GM12891 (cell line): ENCODE measurements around the gene MAMSTR.
"Not testable (repeated sequence)": the region's sequence is repeated elsewhere in the genome, so short reads cannot be mapped to it uniquely, and the experiment has no call there.

Experiments used
- DNase-seq: peaks from one replicate; pipeline ENCODE4 v3.0.0; 2011; ENCODE audit warnings: low spot score; ENCODE audit not compliant: insufficient read length
- FAIRE-seq: peaks from 2 replicates; lab custom pipeline; 2011; peaks lifted over from hg19 to GRCh38; lab: Jason Lieb, UNC
- PAX5 ChIP-seq: IDR thresholded peaks from 2 replicates; pipeline ENCODE4 v1.6.1; 2011; ENCODE audit warnings: low read length, moderate library complexity, mild to moderate bottlenecking; ENCODE audit not compliant: insufficient read depth, severe bottlenecking
- POLR2A ChIP-seq: IDR thresholded peaks from 2 replicates; pipeline ENCODE4 v1.6.1; 2011; ENCODE audit warnings: low read depth, low read length, control low read depth
- POLR2AphosphoS5 ChIP-seq: IDR thresholded peaks from 2 replicates; pipeline ENCODE4 v1.6.1; 2011; ENCODE audit warnings: low read depth, low read length, control low read depth
- POU2F2 ChIP-seq: IDR thresholded peaks from 2 replicates; pipeline ENCODE4 v1.6.1; 2011; ENCODE audit warnings: low read depth, mild to moderate bottlenecking, control low read depth, low read length, moderate library complexity
- SPI1 ChIP-seq: IDR thresholded peaks from 2 replicates; pipeline ENCODE4 v1.6.1; 2011; ENCODE audit warnings: low read depth, low read length, control low read depth
- TAF1 ChIP-seq: IDR thresholded peaks from 2 replicates; pipeline ENCODE4 v1.6.1; 2011; ENCODE audit warnings: low read depth, low read length, control low read depth

MAMSTR gene

GRCh38 chr19:48708471-48708870, 11.1 kb downstream of the MAMSTR start:
- no peak for DNase-seq
- FAIRE-seq = no peak
- TF ChIP-seq TAF1 (no peak), SPI1 (no peak), POLR2A (no peak), POU2F2 (no peak), POLR2AphosphoS5 (no peak), PAX5 (no peak)

GRCh38 chr19:48705431-48705830, 14.1 kb downstream of the MAMSTR start:
- DNase-seq (no peak), FAIRE-seq (no peak)
- TF ChIP-seq POLR2AphosphoS5 (no peak), TAF1 (no peak), PAX5 (no peak), SPI1 (no peak), POLR2A (no peak), POU2F2 (no peak)

GRCh38 chr19:48703316-48703715, 16.2 kb downstream of the MAMSTR start:
- DNase-seq = no peak
- no peak for TF ChIP-seq TAF1
- TF ChIP-seq SPI1 = no peak
- no peak for TF ChIP-seq POLR2AphosphoS5
- TF ChIP-seq POLR2A = no peak
- no peak for TF ChIP-seq PAX5
- no peak for TF ChIP-seq POU2F2
- FAIRE-seq = no peak

GRCh38 chr19:48702701-48703100, 16.8 kb downstream of the MAMSTR start:
- no peak for TF ChIP-seq POU2F2
- TF ChIP-seq SPI1 = no peak
- TF ChIP-seq PAX5 = no peak
- no peak for TF ChIP-seq POLR2AphosphoS5
- FAIRE-seq = no peak
- no peak for DNase-seq

- TF ChIP-seq PAX5 (no peak), TAF1 (no peak), POLR2AphosphoS5 (no peak), SPI1 (no peak), POLR2A (no peak), POU2F2 (no peak)
- DNase-seq = no peak
- no peak for FAIRE-seq
These were observed 21.5 kb downstream of the MAMSTR start for GRCh38 chr19:48698046-48698445.

- DNase-seq (no peak), FAIRE-seq (no peak)
- no peak for TF ChIP-seq SPI1
- no peak for TF ChIP-seq TAF1
- no peak for TF ChIP-seq POLR2A
These were observed 23.0 kb downstream of the MAMSTR start for GRCh38 chr19:48696353-48697010.

- DNase-seq = no peak
- TF ChIP-seq POU2F2 (no peak), PAX5 (no peak), SPI1 (no peak), TAF1 (no peak), POLR2A (no peak), POLR2AphosphoS5 (no peak)
- FAIRE-seq = no peak
These were observed 23.7 kb downstream of the MAMSTR start, which contains the start of gene FUT2 for GRCh38 chr19:48695743-48696352. FUT2 (plus strand) TSS chr19:48695971; CDS start chr19:48702957, 6,986 bp downstream.

GRCh38 chr19:48693629-48694028, 25.9 kb downstream of the MAMSTR start:
- DNase-seq, FAIRE-seq: not testable (repeated sequence)

GRCh38 chr19:48689449-48689848, 30.1 kb downstream of the MAMSTR start:
- TF ChIP-seq POU2F2 = no peak
- no peak for TF ChIP-seq TAF1
- no peak for TF ChIP-seq POLR2A
- TF ChIP-seq PAX5 = no peak
- no peak for FAIRE-seq
- no peak for DNase-seq

- FAIRE-seq = no peak
- TF ChIP-seq POLR2A (no peak), PAX5 (no peak), POU2F2 (no peak)
- no peak for DNase-seq
These were observed 31.7 kb downstream of the MAMSTR start for GRCh38 chr19:48687776-48688175.

- DNase-seq, FAIRE-seq: not testable (repeated sequence)
These were observed 32.9 kb downstream of the MAMSTR start for GRCh38 chr19:48686637-48687036.
